B cell (primary cell): ENCODE data around the gene ANKRD29.

Source experiments
- CTCF ChIP-seq: fragments of 200-600 bp; IDR thresholded peaks from one replicate; pipeline ENCODE4 v1.8.0; 2022; ENCODE audit warnings: antibody characterized with exemption, mild to moderate bottlenecking
- EZH2 ChIP-seq: IDR thresholded peaks from 2 replicates; pipeline ENCODE4 v1.6.1; 2012; ENCODE audit warnings: borderline replicate concordance, low read depth, mild to moderate bottlenecking, moderate library complexity, low read length; ENCODE audit not compliant: insufficient read depth, poor library complexity, severe bottlenecking

GRCh38 chr18:23587220-23587642 is 75.5 kb downstream of the ANKRD29 start:
- peak; percentile 13 for TF ChIP-seq CTCF
- no peak for TF ChIP-seq EZH2
